Measurements from ENCODE around the gene DEPDC7. TPM values are rescaled to one million over a fixed set of nuclear protein-coding genes. Genes with fewer than 3 reads are reported as not detected.

Gene DEPDC7
- total RNA-seq, 1 donor from 2014 or later = 1.6 TPM

DNA sequence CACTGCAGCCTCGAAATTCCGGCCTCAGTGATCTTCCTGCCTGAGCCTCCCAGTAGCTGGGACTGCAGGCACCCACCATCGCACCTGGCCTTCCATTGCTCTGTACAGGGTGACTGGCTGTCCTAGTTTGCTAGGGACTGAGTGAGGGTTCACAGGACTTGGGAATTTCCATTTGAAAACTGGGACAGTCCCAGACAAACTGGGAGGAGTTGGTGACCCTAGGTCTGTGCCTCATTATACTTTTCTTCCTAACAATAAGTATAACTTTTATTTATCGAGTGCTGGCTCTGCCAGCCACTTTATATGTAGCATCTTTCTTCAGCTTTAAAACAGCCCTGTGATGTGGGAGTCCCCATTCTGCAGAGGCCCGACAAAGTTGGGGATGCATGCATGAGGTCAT lies 49.2 kb downstream of the DEPDC7 start:
- FAIRE-seq (no peak), DNase-seq (ENCODE audit: low read depth) (no peak)
- no peak overlapping the region for H3K4me3 ChIP-seq (ENCODE audit: low read depth, low read length)
- H3K27me3 ChIP-seq (ENCODE audit: control insufficient read depth, insufficient read depth, low read length) = no peaks in the 10 kb centered on the region
- TF ChIP-seq, protein P1, sequence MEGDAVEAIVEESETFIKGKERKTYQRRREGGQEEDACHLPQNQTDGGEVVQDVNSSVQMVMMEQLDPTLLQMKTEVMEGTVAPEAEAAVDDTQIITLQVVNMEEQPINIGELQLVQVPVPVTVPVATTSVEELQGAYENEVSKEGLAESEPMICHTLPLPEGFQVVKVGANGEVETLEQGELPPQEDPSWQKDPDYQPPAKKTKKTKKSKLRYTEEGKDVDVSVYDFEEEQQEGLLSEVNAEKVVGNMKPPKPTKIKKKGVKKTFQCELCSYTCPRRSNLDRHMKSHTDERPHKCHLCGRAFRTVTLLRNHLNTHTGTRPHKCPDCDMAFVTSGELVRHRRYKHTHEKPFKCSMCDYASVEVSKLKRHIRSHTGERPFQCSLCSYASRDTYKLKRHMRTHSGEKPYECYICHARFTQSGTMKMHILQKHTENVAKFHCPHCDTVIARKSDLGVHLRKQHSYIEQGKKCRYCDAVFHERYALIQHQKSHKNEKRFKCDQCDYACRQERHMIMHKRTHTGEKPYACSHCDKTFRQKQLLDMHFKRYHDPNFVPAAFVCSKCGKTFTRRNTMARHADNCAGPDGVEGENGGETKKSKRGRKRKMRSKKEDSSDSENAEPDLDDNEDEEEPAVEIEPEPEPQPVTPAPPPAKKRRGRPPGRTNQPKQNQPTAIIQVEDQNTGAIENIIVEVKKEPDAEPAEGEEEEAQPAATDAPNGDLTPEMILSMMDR (IDR thresholded peaks at IDR 0.05; ENCODE audit: insufficient read depth, low read length, severe bottlenecking) = no peak
- peaks cover 17% of the 10 kb centered on the region for H3K36me3 ChIP-seq (ENCODE audit: control insufficient read depth, insufficient read depth, low read length)

GRCh38 chr11:33065445-33066178 lies 49.9 kb downstream of the DEPDC7 start:
- FAIRE-seq = no peak

GRCh38 chr11:33067294-33067693 lies 51.6 kb downstream of the DEPDC7 start:
- peaks cover 20% of the 10 kb centered on the region for H3K36me3 ChIP-seq (ENCODE audit: control insufficient read depth, insufficient read depth, low read length)
- H3K4me3 ChIP-seq (ENCODE audit: low read depth, low read length) = no peak overlapping the region
- no peak for FAIRE-seq

More at GRCh38 chr11:33065445-33066178, 49.9 kb downstream of the DEPDC7 start:
- TF ChIP-seq, protein P1 (IDR thresholded peaks at IDR 0.05; ENCODE audit: insufficient read depth, low read length, severe bottlenecking) = peak; percentile 97
- Histone ChIP-seq H3K4me3 (ENCODE audit: low read depth, low read length) (no peak overlapping the region), H3K27me3 (ENCODE audit: control insufficient read depth, insufficient read depth, low read length) (no peaks in the 10 kb centered on the region), H3K36me3 (ENCODE audit: control insufficient read depth, insufficient read depth, low read length) (peaks cover 17% of the 10 kb centered on the region)
- peak; percentile 52 for DNase-seq (ENCODE audit: low read depth)

GRCh38 chr11:33068611-33069340 lies 53.1 kb downstream of the DEPDC7 start:
- Histone ChIP-seq H3K4me3 (ENCODE audit: low read depth, low read length) (no peak overlapping the region), H3K36me3 (ENCODE audit: control insufficient read depth, insufficient read depth, low read length) (peaks cover 24% of the 10 kb centered on the region), H3K27me3 (ENCODE audit: control insufficient read depth, insufficient read depth, low read length) (no peaks in the 10 kb centered on the region)
- peak; percentile 13 for FAIRE-seq
- TF ChIP-seq, protein P1 (IDR thresholded peaks at IDR 0.05; ENCODE audit: insufficient read depth, low read length, severe bottlenecking) = no peak
- DNase-seq (ENCODE audit: low read depth) = no peak

More at GRCh38 chr11:33067294-33067693, 51.6 kb downstream of the DEPDC7 start:
- TF ChIP-seq, protein P1 (IDR thresholded peaks at IDR 0.05; ENCODE audit: insufficient read depth, low read length, severe bottlenecking) = no peak
- no peak for DNase-seq (ENCODE audit: low read depth)
- no peaks in the 10 kb centered on the region for H3K27me3 ChIP-seq (ENCODE audit: control insufficient read depth, insufficient read depth, low read length)

- no peak for FAIRE-seq
- DNase-seq (ENCODE audit: low read depth) = no peak
- no peak overlapping the region for H3K4me3 ChIP-seq (ENCODE audit: low read depth, low read length)
- peaks cover 20% of the 10 kb centered on the region for H3K36me3 ChIP-seq (ENCODE audit: control insufficient read depth, insufficient read depth, low read length)
- no peaks in the 10 kb centered on the region for H3K27me3 ChIP-seq (ENCODE audit: control insufficient read depth, insufficient read depth, low read length)
- TF ChIP-seq, protein P1 (IDR thresholded peaks at IDR 0.05; ENCODE audit: insufficient read depth, low read length, severe bottlenecking) = no peak
These were observed 56.8 kb downstream of the DEPDC7 start for GRCh38 chr11:33072465-33072864.

Other genes with a start within 250 kb of the DEPDC7 start
- gene CCDC73, start 221.2 kb upstream of the DEPDC7 start, total RNA-seq = 0.13 TPM in 1 of 2 replicates, not detected in the other
- 3.7 and 7.7 TPM in 2 replicates for gene PRRG4, start 186.0 kb upstream of the DEPDC7 start, total RNA-seq
- 11.1 and 13.2 TPM in 2 replicates for gene QSER1, start 123.1 kb upstream of the DEPDC7 start, total RNA-seq
- gene TCP11L1, start 23.7 kb downstream of the DEPDC7 start, total RNA-seq = 8.7 and 11.4 TPM in 2 replicates
- 16.6 and 23.2 TPM in 2 replicates for gene CSTF3, start 145.6 kb downstream of the DEPDC7 start, total RNA-seq
- gene HIPK3, start 241.5 kb downstream of the DEPDC7 start, total RNA-seq = 72.5 and 100 TPM in 2 replicates

All from bronchial epithelial cell (primary cell).